HepG2 (cell line): ENCODE results near the gene GPER1. TPM values are rescaled to one million over a fixed set of nuclear protein-coding genes. Genes with fewer than 3 reads are reported as not detected.

Experiments used
- CAMTA2 ChIP-seq: sonication (generic); formaldehyde crosslinking; IDR thresholded peaks from 2 replicates; pipeline ENCODE4 v1.4.0; 2020; ENCODE audit warnings: mild to moderate bottlenecking, missing genetic modification reagents, borderline replicate concordance
- GFI1 ChIP-seq: sonication (generic); formaldehyde crosslinking; IDR thresholded peaks from 2 replicates; pipeline ENCODE4 v1.5.0; 2020; ENCODE audit warnings: missing genetic modification reagents, mild to moderate bottlenecking, borderline replicate concordance
- KLF16 ChIP-seq, 2 experiments: sonication (generic) in 1 of 2; formaldehyde crosslinking in 1 of 2; IDR thresholded peaks; 2 replicates each; pipeline versions ENCODE4 v1.6.1 to v1.8.0; 2016 to 2023; ENCODE audit warnings: missing genetic modification reagents in 2 of 2, missing compliant biosample characterization in 1 of 2
- RARA ChIP-seq: IDR thresholded peaks from 2 replicates; pipeline ENCODE4 v1.6.1; 2016; ENCODE audit warnings: missing genetic modification reagents, missing compliant biosample characterization
- TAF15 ChIP-seq: fragments of 200-400 bp; formaldehyde crosslinking; IDR thresholded peaks from one replicate; pipeline ENCODE4 v1.6.1; 2018; ENCODE audit warnings: mild to moderate bottlenecking, low read depth, low read length; ENCODE audit not compliant: poor library complexity, severe bottlenecking
- TARDBP ChIP-seq: sonication (generic); formaldehyde crosslinking; IDR thresholded peaks from 2 replicates; pipeline ENCODE4 v1.8.0; 2022; ENCODE audit warnings: mild to moderate bottlenecking, missing genetic modification reagents
- U2AF1 ChIP-seq: fragments of 200-400 bp; formaldehyde crosslinking; optimal IDR thresholded peaks from 2 replicates; pipeline ENCODE3; 2017; ENCODE audit warnings: mild to moderate bottlenecking, low read depth, low read length
- ZBTB40 ChIP-seq, 2 experiments: fragments of 450-650 bp in 1 of 2; sonication (generic) in 1 of 2; formaldehyde crosslinking in 1 of 2; IDR thresholded peaks; 2 replicates each; pipeline versions ENCODE4 v1.6.1 to v1.8.0; 2016 to 2022; ENCODE audit warnings: antibody characterized with exemption in 1 of 2, mild to moderate bottlenecking in 1 of 2, missing genetic modification reagents in 1 of 2
- ZBTB44 ChIP-seq: sonication (generic); formaldehyde crosslinking; IDR thresholded peaks from 2 replicates; pipeline ENCODE4 v1.4.0; 2020; ENCODE audit warnings: missing genetic modification reagents
- ZNF225 ChIP-seq: sonication (generic); formaldehyde crosslinking; IDR thresholded peaks from 2 replicates; pipeline ENCODE4 v1.4.0; 2020; ENCODE audit warnings: mild to moderate bottlenecking, missing genetic modification reagents
- ZNF317 ChIP-seq: sonication (generic); formaldehyde crosslinking; IDR thresholded peaks from 2 replicates; pipeline ENCODE4 v1.5.0; 2020; ENCODE audit warnings: mild to moderate bottlenecking, missing genetic modification reagents
- ZNF576 ChIP-seq: sonication (generic); formaldehyde crosslinking; IDR thresholded peaks from 2 replicates; pipeline ENCODE4 v1.4.0; 2020; ENCODE audit warnings: mild to moderate bottlenecking, missing genetic modification reagents
- ZNF710 ChIP-seq: sonication (generic); formaldehyde crosslinking; IDR thresholded peaks from 2 replicates; pipeline ENCODE4 v1.5.0; 2020; ENCODE audit warnings: mild to moderate bottlenecking, missing genetic modification reagents, borderline replicate concordance
- ZSCAN31 ChIP-seq: sonication (generic); formaldehyde crosslinking; IDR thresholded peaks from 2 replicates; pipeline ENCODE4 v1.5.0; 2020; ENCODE audit warnings: low read depth, mild to moderate bottlenecking, missing genetic modification reagents
- polyA plus RNA-seq, 8 experiments: library from polyadenylated mRNA; depleted of rRNA in 3 of 8; stranded (reverse) in 7 of 8; unstranded in 1 of 8; fragments of >200 nt; fragmentation: Illumina TruSeq in 4 of 8; extraction: Trizol in 4 of 8; gene quantifications; 2 replicates each; pipeline versions ENCODE4 v1.2.1 to v1.2.3, GENCODE V29; 2011 to 2016; ENCODE audit warnings: low read depth in 4 of 8, missing spikeins in 1 of 8, mixed read lengths in 1 of 8; ENCODE audit not compliant: insufficient read depth in 1 of 8
- total RNA-seq, 5 experiments: library from RNA; depleted of rRNA; stranded (reverse); fragments of >200 nt; fragmentation: Illumina TruSeq; extraction: Trizol; gene quantifications; 2 replicates each; pipeline ENCODE4 v1.2.3, GENCODE V29; 2016; ENCODE audit warnings: low read depth in 1 of 5

Gene GPER1
- total and polyA plus RNA-seq, 2 of the 13 experiments (the other 11 are each of a cell fraction or from before 2014, with no cell fraction given), result 12.7 to 19.7 TPM

GRCh38 chr7:1092806-1093501 is 5.0 kb downstream of the GPER1 start (continued):
- TF ChIP-seq ZNF317 (CRISPR knock-in tag) (0 out of 2 replicates have a peak, but pooled peaks have one; percentile 36), GFI1 (0 out of 2 replicates have a peak, but pooled peaks have one; percentile 44), TARDBP (no peak; the same call in 1 of the 2 replicates), RARA (peak; percentile 79), KLF16 (CRISPR knock-in tag; IDR thresholded peaks at IDR 0.05) (peak in 1 of 2 experiments; percentile 54; a peak in 2 of 4 replicates), ZSCAN31 (0 out of 2 replicates have a peak, but pooled peaks have one; percentile 45), ZNF576 (CRISPR knock-in tag) (no peak), CAMTA2 (CRISPR knock-in tag) (no peak; the same call in 1 of the 2 replicates), U2AF1 (no peak), ZBTB44 (CRISPR knock-in tag) (no peak), ZNF225 (CRISPR knock-in tag) (peak; percentile 36; the same call in 1 of the 2 replicates), ZBTB40 (IDR thresholded peaks at IDR 0.05) (no peak), ZBTB40 (CRISPR knock-in tag; IDR thresholded peaks at IDR 0.05) (peak; percentile 65; the same call in 1 of the 2 replicates), ZNF710 (CRISPR knock-in tag) (peak; percentile 58; the same call in 1 of the 2 replicates), TAF15 (no peak)
